Mesenchymal stem cell (in vitro differentiated cells and primary cell): ENCODE measurements around the gene COL1A1.
A peak's percentile ranks its signal among the peaks of the same experiment; 100 is the strongest.

Experiments used
- DNase-seq: peaks from one replicate; pipeline ENCODE4 v3.0.0-alpha.2; 2013
- H2AFZ ChIP-seq: one replicate; pipeline ENCODE4 v1.6.1; 2013; ENCODE audit warnings: low read depth, mild to moderate bottlenecking, control low read depth, inconsistent platforms, low read length, moderate library complexity
- H2AK5ac ChIP-seq: 2 replicates; pipeline ENCODE4 v1.6.1; 2013; ENCODE audit warnings: low read length, moderate library complexity, mild to moderate bottlenecking, inconsistent platforms; ENCODE audit not compliant: severe bottlenecking
- H2BK120ac ChIP-seq: one replicate; pipeline ENCODE4 v1.6.1; 2013; ENCODE audit warnings: low read depth, mild to moderate bottlenecking, inconsistent platforms, low read length, moderate library complexity
- H2BK12ac ChIP-seq, 2 experiments: one replicate each; pipeline ENCODE4 v1.6.1; 2013; ENCODE audit warnings: inconsistent platforms in 2 of 2, low read length in 2 of 2, mild to moderate bottlenecking in 2 of 2, moderate library complexity in 2 of 2, control low read depth in 1 of 2
- H2BK15ac ChIP-seq: one replicate; pipeline ENCODE4 v1.6.1; 2013; ENCODE audit warnings: mild to moderate bottlenecking, low read depth, inconsistent platforms; ENCODE audit not compliant: poor library complexity, severe bottlenecking
- H2BK5ac ChIP-seq: 2 replicates; pipeline ENCODE4 v1.6.1; 2013; ENCODE audit warnings: low read depth, mild to moderate bottlenecking, low read length, control low read depth, inconsistent platforms; ENCODE audit not compliant: poor library complexity, severe bottlenecking
- H3K14ac ChIP-seq, 2 experiments: one replicate each; pipeline ENCODE4 v1.6.1; 2013; ENCODE audit warnings: inconsistent platforms in 2 of 2, low read length in 2 of 2, control low read depth in 1 of 2, mild to moderate bottlenecking in 1 of 2, moderate library complexity in 1 of 2
- H3K18ac ChIP-seq, 2 experiments: one replicate each; pipeline ENCODE4 v1.6.1; 2013; ENCODE audit warnings: inconsistent platforms in 2 of 2, low read length in 2 of 2, control low read depth in 1 of 2, low read depth in 1 of 2, mild to moderate bottlenecking in 1 of 2
- H3K23ac ChIP-seq, 2 experiments: one replicate each; pipeline ENCODE4 v1.6.1; 2013; ENCODE audit warnings: inconsistent platforms in 2 of 2, low read length in 2 of 2, mild to moderate bottlenecking in 2 of 2, moderate library complexity in 2 of 2, control low read depth in 1 of 2
- H3K27ac ChIP-seq: 2 replicates; pipeline ENCODE4 v1.5.1; 2013; ENCODE audit warnings: mild to moderate bottlenecking, moderate library complexity, low read length, control low read depth, inconsistent platforms; ENCODE audit not compliant: poor library complexity, severe bottlenecking
- H3K27me3 ChIP-seq, 2 experiments: 2 replicates each; pipeline versions ENCODE4 v1.6.1 to v1.7.0; 2013; ENCODE audit warnings: low read length in 2 of 2, mild to moderate bottlenecking in 2 of 2, moderate library complexity in 2 of 2, control low read depth in 1 of 2, inconsistent platforms in 1 of 2; ENCODE audit not compliant: control insufficient read depth in 1 of 2, insufficient read depth in 1 of 2
- H3K36me3 ChIP-seq, 2 experiments: 2 replicates each; pipeline versions ENCODE4 v1.6.1 to v1.7.0; 2013; ENCODE audit warnings: low read length in 2 of 2, control low read depth in 1 of 2, inconsistent platforms in 1 of 2, low read depth in 1 of 2, mild to moderate bottlenecking in 1 of 2; ENCODE audit not compliant: insufficient read depth in 2 of 2, control insufficient read depth in 1 of 2
- H3K4ac ChIP-seq, 2 experiments: one replicate each; pipeline ENCODE4 v1.6.1; 2013; ENCODE audit warnings: inconsistent platforms in 2 of 2, low read length in 2 of 2, mild to moderate bottlenecking in 2 of 2, moderate library complexity in 2 of 2, control low read depth in 1 of 2, low read depth in 1 of 2
- H3K4me1 ChIP-seq: 2 replicates; pipeline ENCODE4 v1.6.1; 2013; ENCODE audit warnings: low read depth, low read length, control low read depth; ENCODE audit not compliant: control insufficient read depth, insufficient read depth
- H3K4me2 ChIP-seq: 2 replicates; pipeline ENCODE4 v1.6.1; 2013; ENCODE audit warnings: low read length, mild to moderate bottlenecking, inconsistent platforms; ENCODE audit not compliant: poor library complexity, severe bottlenecking
- H3K4me3 ChIP-seq, 2 experiments: 2 replicates each; pipeline versions ENCODE4 v1.5.1 to v1.7.0; 2013; ENCODE audit warnings: low read length in 2 of 2, mild to moderate bottlenecking in 2 of 2, control low read depth in 1 of 2, low read depth in 1 of 2; ENCODE audit not compliant: insufficient read depth in 1 of 2
- H3K79me1 ChIP-seq: replicated peaks from 2 replicates; pipeline ENCODE4 v1.6.1; 2013; ENCODE audit warnings: mild to moderate bottlenecking, control low read depth, low read length, inconsistent platforms; ENCODE audit not compliant: poor library complexity, severe bottlenecking
- H3K9ac ChIP-seq: 2 replicates; pipeline ENCODE4 v1.7.0; 2013; ENCODE audit warnings: mild to moderate bottlenecking, low read length, moderate library complexity
- H3K9me3 ChIP-seq: 2 replicates; pipeline ENCODE4 v1.7.0; 2013; ENCODE audit warnings: mild to moderate bottlenecking, low read length; ENCODE audit not compliant: control insufficient read depth
- H4K8ac ChIP-seq: one replicate; pipeline ENCODE4 v1.6.1; 2013; ENCODE audit warnings: inconsistent platforms, mild to moderate bottlenecking, low read length, moderate library complexity
- H4K91ac ChIP-seq: one replicate; pipeline ENCODE4 v1.6.1; 2013; ENCODE audit warnings: mild to moderate bottlenecking, low read length, inconsistent platforms
- WGBS: methylation state at CpG from one replicate; pipeline ENCODE4 v1.1.7; 2013; ENCODE audit warnings: mixed read lengths; 5-methylcytosine and 5-hydroxymethylcytosine counted together

Gene COL1A1

DNA sequence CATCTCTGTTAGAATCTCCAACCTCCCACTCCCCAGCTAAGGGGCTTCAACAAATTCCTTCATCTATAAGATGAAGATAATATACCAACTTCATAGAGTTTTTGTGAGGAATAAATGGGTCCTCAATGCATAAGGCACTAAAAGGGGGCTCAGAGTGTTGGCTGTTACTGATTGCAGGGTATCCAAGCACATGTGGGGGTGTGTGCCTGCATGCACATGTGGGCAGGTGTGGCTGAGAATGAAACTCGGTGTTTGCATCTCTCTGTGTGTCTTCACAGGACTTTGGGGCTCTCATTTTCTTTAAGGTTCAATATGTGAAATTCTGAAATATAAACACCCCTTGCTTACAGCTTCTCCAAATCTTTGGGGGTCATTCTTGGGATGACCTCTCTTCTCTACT lies 46.8 kb downstream of the COL1A1 start:
- Histone ChIP-seq H4K8ac (no peak overlapping the region), H3K4me2 (no peak overlapping the region), H3K27me3 (no peaks in the 10 kb centered on the region), H3K14ac (no peak overlapping the region), H2BK5ac (no peak overlapping the region), H2AFZ (peak overlapping the region; percentile 47), H2BK12ac (peak overlapping the region in 1 of 2 experiments; percentile 85), H3K9me3 (no peaks in the 10 kb centered on the region), H3K18ac (no peak overlapping the region), H2BK120ac (peak overlapping the region; percentile 57), H4K91ac (no peak overlapping the region), H3K27ac (no peak overlapping the region), H3K4ac (peak overlapping the region in 1 of 2 experiments; percentile 76), H3K4me1 (peaks cover 13% of the 10 kb centered on the region), H3K23ac (no peak overlapping the region), H3K9ac (peak overlapping the region; percentile 86), H3K79me1 (no peaks in the 10 kb centered on the region), H2BK15ac (no peak overlapping the region), H3K36me3 (no peaks in the 10 kb centered on the region), H2AK5ac (no peak overlapping the region), H3K4me3 (peak overlapping the region in 1 of 2 experiments; percentile 16)
- WGBS = no CpG with 5 or more reads among the region's 1 CpG
- DNase-seq = no peak

GRCh38 chr17:50153650-50154575 lies 47.5 kb downstream of the COL1A1 start:
- Histone ChIP-seq H3K14ac (no peak overlapping the region), H3K4me3 (peak overlapping the region in 1 of 2 experiments; percentile 16), H3K9me3 (no peaks in the 10 kb centered on the region), H2BK12ac (peak overlapping the region; percentile 29 to 64), H3K4ac (peak overlapping the region in 1 of 2 experiments; percentile 7), H2AFZ (no peak overlapping the region), H3K18ac (no peak overlapping the region), H3K4me2 (no peak overlapping the region), H4K91ac (no peak overlapping the region), H4K8ac (no peak overlapping the region), H3K23ac (no peak overlapping the region), H3K4me1 (peaks cover 16% of the 10 kb centered on the region), H3K36me3 (no peaks in the 10 kb centered on the region), H2BK120ac (no peak overlapping the region), H2AK5ac (peak overlapping the region; percentile 17), H3K27me3 (no peaks in the 10 kb centered on the region), H3K79me1 (no peaks in the 10 kb centered on the region), H2BK5ac (no peak overlapping the region), H2BK15ac (no peak overlapping the region), H3K9ac (peak overlapping the region; percentile 86), H3K27ac (no peak overlapping the region)
- WGBS = 94% methylated on average over 14 of the region's 16 CpGs
- DNase-seq = no peak

GRCh38 chr17:50152736-50153135 lies 48.7 kb downstream of the COL1A1 start:
- no peaks in the 10 kb centered on the region for H3K9me3 ChIP-seq
- H2BK15ac ChIP-seq = peak overlapping the region; percentile 66
- H2BK5ac ChIP-seq = no peak overlapping the region
- H3K4me1 ChIP-seq = peaks cover 22% of the 10 kb centered on the region
- peak overlapping the region; percentile 81 for H2AK5ac ChIP-seq
- no peaks in the 10 kb centered on the region for H3K36me3 ChIP-seq
- H3K27me3 ChIP-seq = no peaks in the 10 kb centered on the region
- H2AFZ ChIP-seq = no peak overlapping the region
- H3K18ac ChIP-seq = peak overlapping the region; percentile 17 to 81
- H4K91ac ChIP-seq = peak overlapping the region; percentile 53
- no peak overlapping the region for H3K23ac ChIP-seq
- no peak overlapping the region for H3K27ac ChIP-seq
- no peak for DNase-seq
- peak overlapping the region in 1 of 2 experiments; percentile 96 for H2BK12ac ChIP-seq
- 76% methylated on average over 6 of the region's 7 CpGs for WGBS
- no peaks in the 10 kb centered on the region for H3K79me1 ChIP-seq
- H3K4me3 ChIP-seq = peak overlapping the region in 1 of 2 experiments; percentile 84
- no peak overlapping the region for H3K14ac ChIP-seq
- H3K9ac ChIP-seq = peak overlapping the region; percentile 83
- H4K8ac ChIP-seq = peak overlapping the region; percentile 54
- no peak overlapping the region for H3K4me2 ChIP-seq
- H3K4ac ChIP-seq = peak overlapping the region; percentile 50 to 94
- peak overlapping the region; percentile 83 for H2BK120ac ChIP-seq

DNA sequence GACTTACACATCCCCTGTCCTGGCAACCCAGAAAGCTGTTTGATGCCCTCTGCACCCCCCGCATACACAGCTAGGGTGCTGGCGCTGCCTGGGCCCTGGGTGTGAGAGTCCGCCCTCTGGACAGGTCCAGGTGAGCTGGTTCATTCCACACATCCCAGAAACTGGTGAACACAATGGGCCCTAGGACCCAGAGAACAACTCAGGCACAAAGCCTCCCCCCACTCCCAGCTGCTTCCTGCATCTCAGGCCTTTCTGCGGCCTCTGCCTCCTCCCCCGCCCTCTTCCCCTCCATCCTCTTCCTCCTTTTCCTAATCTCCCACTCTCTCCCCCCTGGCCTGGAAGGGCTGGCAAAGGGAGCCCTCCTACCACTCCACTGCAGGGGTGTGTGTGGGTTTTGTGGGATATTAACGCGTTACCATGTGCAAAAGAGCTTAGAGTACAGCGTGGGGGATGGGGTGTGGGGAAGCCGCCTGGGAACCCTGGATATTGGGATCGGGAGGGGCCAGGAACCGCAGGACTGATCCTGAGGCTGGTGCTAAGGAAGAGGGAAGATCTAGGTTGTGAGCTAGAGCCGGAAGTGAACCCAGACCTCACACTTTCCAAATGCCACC lies 49.4 kb downstream of the COL1A1 start:
- peak overlapping the region in 1 of 2 experiments; percentile 87 for H3K14ac ChIP-seq
- WGBS = 0% methylated on average over 11 of the region's 12 CpGs
- H3K4me1 ChIP-seq = peaks cover 29% of the 10 kb centered on the region
- no peaks in the 10 kb centered on the region for H3K9me3 ChIP-seq
- peak overlapping the region; percentile 96 for H3K27ac ChIP-seq
- H3K4ac ChIP-seq = peak overlapping the region; percentile 82 to 94
- peak overlapping the region; percentile 96 for H4K8ac ChIP-seq
- no peaks in the 10 kb centered on the region for H3K27me3 ChIP-seq
- peak overlapping the region; percentile 83 for H2BK120ac ChIP-seq
- peak overlapping the region; percentile 81 for H2AK5ac ChIP-seq
- peak overlapping the region; percentile 90 to 99 for H2BK12ac ChIP-seq
- peak overlapping the region; percentile 83 for H3K9ac ChIP-seq
- H3K18ac ChIP-seq = peak overlapping the region; percentile 94 to 99
- peaks cover 0 to 2% of the 10 kb centered on the region in 2 experiments for H3K36me3 ChIP-seq
- peak overlapping the region; percentile 60 for H2BK5ac ChIP-seq
- H2AFZ ChIP-seq = peak overlapping the region; percentile 58
- H2BK15ac ChIP-seq = peak overlapping the region; percentile 100
- H3K79me1 ChIP-seq = no peaks in the 10 kb centered on the region
- H3K4me2 ChIP-seq = peak overlapping the region; percentile 77
- H4K91ac ChIP-seq = peak overlapping the region; percentile 85
- H3K4me3 ChIP-seq = peak overlapping the region; percentile 48 to 84
- no peak overlapping the region for H3K23ac ChIP-seq
- DNase-seq = peak; percentile 93
